GM21717 (cell line): Measurements from ENCODE around the gene ANKRD16.

Source experiments
- ATAC-seq: cut with Tn5 transposase; IDR thresholded peaks from one replicate; pipeline ENCODE4 v1.9.1; 2021; ENCODE audit warnings: mild to moderate bottlenecking, moderate library complexity; ENCODE audit not compliant: unreplicated experiment

ANKRD16 gene

DNA sequence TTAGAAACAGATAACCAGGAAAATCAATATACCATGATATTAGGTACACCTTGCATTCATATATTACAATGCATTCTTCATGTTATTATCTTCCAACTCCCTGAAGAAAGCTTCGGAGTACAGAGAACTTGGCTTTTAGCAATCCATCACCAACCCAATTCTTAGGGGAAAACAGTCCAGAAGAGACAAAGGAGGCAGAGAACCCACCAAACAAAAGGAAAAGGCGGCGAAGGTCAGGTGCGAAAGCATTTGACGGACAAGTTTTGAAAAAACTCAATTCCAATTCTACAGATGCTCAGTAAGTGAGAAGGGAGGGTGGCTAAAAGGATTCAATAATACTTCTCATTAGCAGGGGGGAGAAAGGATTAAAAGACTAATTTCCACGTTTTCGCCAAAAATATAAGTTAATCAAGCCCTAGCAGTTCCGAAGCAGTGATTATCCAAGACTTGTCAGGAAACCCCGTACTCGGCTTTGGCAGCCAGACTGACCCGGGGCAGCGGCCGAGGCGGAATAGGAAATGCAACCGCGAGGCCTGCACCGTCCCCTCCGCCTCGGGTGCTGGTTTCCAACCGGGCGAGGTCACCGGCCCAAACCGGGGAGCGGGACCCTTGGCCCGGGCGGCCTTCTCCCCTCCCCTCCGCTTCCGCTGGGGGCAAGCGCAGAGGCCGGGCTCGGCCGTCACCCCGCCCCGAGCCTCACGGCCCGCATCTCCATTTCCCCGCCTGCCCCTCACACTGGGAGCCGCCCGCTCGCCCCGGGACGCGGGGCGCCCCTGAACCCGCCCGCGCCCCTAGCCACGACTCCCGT, 77.2 kb downstream of the ANKRD16 start:
- ATAC-seq, result peak; percentile 27
